ENCODE measurements around the gene STUM. TPM values are rescaled to one million over a fixed set of nuclear protein-coding genes. Genes with fewer than 3 reads are reported as not detected.

The STUM gene
- total RNA-seq, 1 donor from 2014 or later: not detected

- Mint-ChIP-seq H3K36me3 (ENCODE audit: low read depth) (peaks cover 32% of the 10 kb centered on the region), H3K27me3 (ENCODE audit: insufficient read depth) (no peaks in the 10 kb centered on the region), H3K27ac (no peak overlapping the region), H3K9me3 (no peaks in the 10 kb centered on the region), H3K4me1 (ENCODE audit: low read depth) (peaks cover 28% of the 10 kb centered on the region), H3K4me3 (no peak overlapping the region)
- intact Hi-C loops (cut with micrococcal nuclease): no loop called here
- no peak for DNase-seq (ENCODE audit: low spot score)
Observed at GRCh38 chr1:226640321-226641136, 92.0 kb downstream of the STUM start.

DNA sequence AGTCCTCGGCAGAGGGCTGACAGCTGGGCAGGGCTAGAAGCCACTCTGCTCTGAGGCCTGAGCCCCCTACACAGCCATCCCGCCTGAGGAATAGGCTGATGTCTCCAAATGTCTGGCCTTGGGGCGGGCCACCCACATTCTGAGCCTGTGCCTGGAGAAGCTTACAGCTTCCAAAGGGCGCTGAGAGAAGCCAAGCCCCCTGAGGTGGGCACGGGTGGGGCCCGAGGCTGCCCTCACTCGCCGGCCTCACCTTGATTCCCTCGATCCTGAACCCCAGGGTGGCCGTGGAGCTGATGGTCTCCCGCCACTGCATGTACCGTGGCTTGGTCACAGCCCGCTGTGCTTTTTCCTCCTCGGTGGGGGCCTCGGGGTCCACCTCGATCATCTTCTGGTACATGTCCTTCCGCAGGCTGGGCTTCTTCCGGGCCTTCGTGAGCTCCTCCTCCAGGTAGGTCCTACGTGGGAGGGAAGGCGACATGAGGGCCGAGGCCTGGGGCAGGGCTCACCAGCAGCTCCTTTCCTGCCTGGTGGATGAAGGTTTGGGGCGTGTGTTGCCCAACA lies 93.2 kb downstream of the STUM start:
- H3K36me3 Mint-ChIP-seq (ENCODE audit: low read depth): peaks cover 31% of the 10 kb centered on the region
- H3K4me1 Mint-ChIP-seq (ENCODE audit: low read depth): peaks cover 37% of the 10 kb centered on the region
- no peaks in the 10 kb centered on the region for H3K27me3 Mint-ChIP-seq (ENCODE audit: insufficient read depth)
- no peaks in the 10 kb centered on the region for H3K9me3 Mint-ChIP-seq
- intact Hi-C loops (cut with micrococcal nuclease): loop anchor here (2.0 kb wide), 1 partner anchor 33 kb away; no protein-coding TSS in a partner anchor
- no peak for DNase-seq (ENCODE audit: low spot score)
- H3K27ac Mint-ChIP-seq: no peak overlapping the region
- no peak overlapping the region for H3K4me3 Mint-ChIP-seq

DNA sequence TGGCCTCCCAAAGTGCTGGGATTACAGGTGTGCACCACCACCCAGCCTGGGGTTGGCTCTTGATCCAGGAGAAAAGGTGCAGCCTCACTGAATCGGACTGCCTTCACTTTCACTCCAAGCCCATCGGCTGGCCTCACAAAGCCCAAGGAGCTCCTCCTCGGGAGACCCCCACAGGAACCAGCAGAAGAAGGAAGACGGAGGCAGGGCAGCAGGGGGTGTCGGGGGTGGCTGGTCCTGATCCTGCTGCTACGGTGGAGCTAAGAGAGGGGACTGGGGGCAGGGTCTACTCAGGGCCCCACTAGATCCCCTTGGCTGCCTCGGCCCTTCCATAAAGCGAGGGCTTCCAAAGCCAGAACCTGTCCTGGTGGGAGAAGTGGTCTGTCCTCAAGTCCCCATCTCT lies 93.9 kb downstream of the STUM start:
- no peak for DNase-seq (ENCODE audit: low spot score)
- Mint-ChIP-seq H3K36me3 (ENCODE audit: low read depth) (peaks cover 29% of the 10 kb centered on the region), H3K4me3 (no peak overlapping the region), H3K27me3 (ENCODE audit: insufficient read depth) (no peaks in the 10 kb centered on the region), H3K27ac (no peak overlapping the region), H3K9me3 (no peaks in the 10 kb centered on the region), H3K4me1 (ENCODE audit: low read depth) (peaks cover 38% of the 10 kb centered on the region)
- intact Hi-C loops (cut with micrococcal nuclease): loop anchor here (2.0 kb wide), 1 partner anchor 32 kb away; no protein-coding TSS in a partner anchor

GRCh38 chr1:226643177-226643576 lies 94.6 kb downstream of the STUM start:
- H3K4me1 Mint-ChIP-seq (ENCODE audit: low read depth): peaks cover 38% of the 10 kb centered on the region
- H3K27me3 Mint-ChIP-seq (ENCODE audit: insufficient read depth): no peaks in the 10 kb centered on the region
- peaks cover 33% of the 10 kb centered on the region for H3K36me3 Mint-ChIP-seq (ENCODE audit: low read depth)
- intact Hi-C loops (cut with micrococcal nuclease): loop anchor here (1.0 to 2.0 kb wide), 4 partner anchors 8 to 32 kb away; no protein-coding TSS in a partner anchor
- H3K4me3 Mint-ChIP-seq: peak overlapping the region; percentile 63
- peak overlapping the region; percentile 87 for H3K27ac Mint-ChIP-seq
- no peaks in the 10 kb centered on the region for H3K9me3 Mint-ChIP-seq
- peak; percentile 50 for DNase-seq (ENCODE audit: low spot score)

DNA sequence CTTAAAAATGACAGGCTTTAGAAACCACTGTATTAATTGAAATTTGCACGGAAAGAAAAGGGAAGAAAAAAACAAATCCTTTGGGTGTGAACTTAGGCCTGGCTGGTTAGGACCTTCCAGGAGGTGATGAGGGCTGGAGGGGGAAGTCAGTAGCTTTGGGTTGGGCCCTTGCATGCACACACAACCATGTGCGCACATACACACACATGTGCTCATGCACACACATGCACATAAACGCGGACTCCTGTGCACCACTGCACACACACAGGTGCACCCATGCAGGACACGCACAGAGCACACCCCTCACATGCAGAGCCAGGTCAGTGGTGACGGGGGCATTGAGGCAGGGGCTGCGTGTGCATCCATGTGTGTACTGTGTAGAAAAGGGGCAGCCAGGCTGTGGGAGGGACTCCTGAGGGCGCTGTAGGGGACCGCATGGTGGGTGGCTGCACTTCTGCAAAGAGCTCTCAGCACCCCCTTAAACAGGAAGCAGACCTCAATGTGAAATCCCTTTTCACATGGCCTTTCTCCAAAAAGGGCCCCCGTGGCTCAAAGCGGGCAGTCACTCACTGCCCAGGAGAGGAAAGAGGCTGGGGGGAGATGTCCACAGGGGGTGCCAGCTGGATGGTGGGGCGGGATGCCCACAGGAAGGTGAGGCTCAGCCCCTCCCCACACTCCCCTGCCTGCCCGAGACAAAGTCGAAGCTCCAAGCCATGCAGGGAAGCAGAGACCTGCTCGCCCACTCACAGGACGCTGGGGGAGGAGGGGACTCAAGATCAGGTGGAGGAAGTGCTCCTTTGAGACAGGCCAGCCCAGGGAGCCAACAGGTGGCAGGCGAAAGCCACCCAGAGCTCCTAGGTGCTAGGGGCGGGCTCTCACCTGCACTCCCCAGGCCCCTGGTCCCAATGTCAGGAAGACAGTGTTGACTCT lies 95.3 kb downstream of the STUM start:
- Mint-ChIP-seq H3K27me3 (ENCODE audit: insufficient read depth) (no peaks in the 10 kb centered on the region), H3K27ac (peak overlapping the region; percentile 87), H3K36me3 (ENCODE audit: low read depth) (peaks cover 34% of the 10 kb centered on the region), H3K4me3 (peak overlapping the region; percentile 63), H3K9me3 (no peaks in the 10 kb centered on the region), H3K4me1 (ENCODE audit: low read depth) (peaks cover 38% of the 10 kb centered on the region)
- intact Hi-C loops (cut with micrococcal nuclease): loop anchor here (1.0 to 2.0 kb wide), 4 partner anchors 9 to 31 kb away; no protein-coding TSS in a partner anchor
- DNase-seq (ENCODE audit: low spot score): no peak

DNA sequence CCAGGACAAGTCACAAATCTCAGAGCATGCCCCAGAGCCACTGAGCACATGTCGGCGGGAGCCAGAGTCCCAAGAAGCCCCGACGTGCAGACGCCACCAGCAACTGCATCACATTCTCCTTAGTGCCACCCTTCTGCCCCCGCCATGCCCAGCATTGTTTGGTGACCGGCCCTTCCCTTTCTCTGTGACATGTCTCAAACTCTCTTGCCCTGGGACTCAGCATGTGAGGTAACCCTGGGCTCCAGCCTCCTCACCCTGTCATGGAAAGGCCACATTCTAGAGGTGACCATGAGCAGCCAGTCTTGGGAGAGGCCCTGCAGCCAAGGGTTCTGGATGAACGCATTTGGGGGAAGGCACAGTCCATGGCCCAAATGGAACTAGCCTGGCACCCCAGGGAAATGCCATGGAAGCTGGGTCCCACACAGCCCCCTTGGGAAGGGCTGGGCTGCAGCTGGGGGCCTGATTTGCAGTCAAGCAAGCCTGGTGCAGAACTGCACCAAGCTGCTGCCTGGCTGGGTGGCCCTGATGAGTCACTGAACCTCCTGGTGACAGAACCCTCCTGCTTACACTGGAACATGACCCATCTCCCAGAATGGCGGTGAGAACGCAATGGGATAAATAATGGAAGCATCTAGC lies 96.1 kb downstream of the STUM start:
- Mint-ChIP-seq H3K27ac (peak overlapping the region; percentile 71), H3K36me3 (ENCODE audit: low read depth) (peaks cover 40% of the 10 kb centered on the region), H3K4me3 (no peak overlapping the region), H3K4me1 (ENCODE audit: low read depth) (peaks cover 44% of the 10 kb centered on the region), H3K9me3 (no peaks in the 10 kb centered on the region), H3K27me3 (ENCODE audit: insufficient read depth) (no peaks in the 10 kb centered on the region)
- intact Hi-C loops (cut with micrococcal nuclease): no loop called here
- no peak for DNase-seq (ENCODE audit: low spot score)

GRCh38 chr1:226645279-226645976 lies 96.9 kb downstream of the STUM start:
- no peaks in the 10 kb centered on the region for H3K27me3 Mint-ChIP-seq (ENCODE audit: insufficient read depth)
- H3K4me3 Mint-ChIP-seq: no peak overlapping the region
- peaks cover 34% of the 10 kb centered on the region for H3K36me3 Mint-ChIP-seq (ENCODE audit: low read depth)
- H3K4me1 Mint-ChIP-seq (ENCODE audit: low read depth): peaks cover 51% of the 10 kb centered on the region
- no peaks in the 10 kb centered on the region for H3K9me3 Mint-ChIP-seq
- no peak for DNase-seq (ENCODE audit: low spot score)
- no peak overlapping the region for H3K27ac Mint-ChIP-seq
- intact Hi-C loops (cut with micrococcal nuclease): no loop called here

DNA sequence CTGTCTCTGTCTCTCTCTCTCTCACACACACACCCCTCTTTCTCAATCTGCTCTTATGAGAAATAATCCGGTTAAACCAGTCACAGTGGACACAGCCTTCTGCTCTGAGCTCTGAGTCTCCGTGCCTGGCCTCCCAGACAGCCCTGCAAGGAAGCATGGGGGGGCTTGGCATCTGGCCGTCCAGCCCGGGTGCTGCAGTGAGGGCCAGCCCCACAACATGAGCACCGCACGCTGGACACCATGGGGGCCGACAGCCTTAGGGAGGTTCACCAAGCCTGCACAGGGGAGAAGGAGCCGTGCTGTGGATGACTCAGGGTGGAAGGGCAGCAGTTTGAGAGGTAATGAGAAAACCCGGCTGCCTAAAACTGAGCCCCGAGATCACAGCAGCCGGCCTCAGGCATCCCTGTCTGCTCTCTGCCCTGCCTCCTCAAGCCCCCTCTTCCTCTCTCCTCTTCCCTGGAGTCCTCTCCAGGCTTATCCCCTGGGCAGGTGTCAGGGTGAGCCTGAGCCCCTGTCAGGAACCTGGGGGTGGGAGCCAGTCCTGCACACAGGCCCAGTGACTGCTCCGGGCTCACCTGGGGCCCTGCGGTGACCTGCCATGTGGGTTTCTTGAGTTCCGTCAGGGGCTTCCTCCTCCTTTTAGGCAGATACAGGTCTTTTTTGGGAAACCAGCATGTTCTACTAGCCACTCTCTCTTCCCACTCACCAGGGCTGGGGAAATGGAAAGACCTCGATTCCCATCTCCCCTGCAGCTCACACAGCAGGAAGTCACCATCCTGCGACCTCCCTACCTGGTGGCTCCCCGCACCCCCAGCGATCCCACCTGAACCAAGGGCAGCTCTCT lies 97.7 kb downstream of the STUM start:
- H3K36me3 Mint-ChIP-seq (ENCODE audit: low read depth): peaks cover 27% of the 10 kb centered on the region

DNA sequence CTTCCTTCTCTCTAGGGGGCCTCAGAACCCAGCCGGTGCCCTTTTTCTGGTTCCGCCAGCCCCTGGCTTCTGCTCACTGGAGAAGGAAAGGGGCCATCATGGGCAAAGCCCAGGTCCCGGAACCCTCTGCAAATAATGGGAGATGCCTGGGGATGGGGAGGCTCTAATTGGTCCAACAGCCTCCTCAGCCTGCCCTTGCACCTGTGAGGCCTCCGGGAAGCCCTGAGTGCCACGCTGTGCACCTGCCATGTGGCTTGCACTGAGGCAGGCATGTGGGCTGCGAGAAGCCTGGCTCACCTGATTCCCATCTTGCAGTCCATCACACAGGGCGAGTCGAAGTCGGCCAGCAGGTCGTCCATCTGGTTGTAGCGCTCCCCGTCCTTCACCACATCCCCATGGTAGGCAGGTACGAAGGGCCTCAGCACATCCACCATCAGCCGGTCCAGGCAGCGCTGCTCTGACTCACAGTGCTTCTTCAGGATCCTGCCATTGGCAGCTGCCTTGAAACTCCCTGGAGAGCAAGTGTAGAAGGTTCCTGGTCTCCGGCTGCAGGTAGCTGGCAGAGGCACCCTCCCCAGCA lies 98.4 kb downstream of the STUM start:
- Mint-ChIP-seq H3K9me3 (no peaks in the 10 kb centered on the region), H3K27me3 (ENCODE audit: insufficient read depth) (no peaks in the 10 kb centered on the region), H3K27ac (peak overlapping the region; percentile 13), H3K4me1 (ENCODE audit: low read depth) (peaks cover 57% of the 10 kb centered on the region), H3K36me3 (ENCODE audit: low read depth) (peaks cover 26% of the 10 kb centered on the region), H3K4me3 (no peak overlapping the region)
- DNase-seq (ENCODE audit: low spot score): no peak
- intact Hi-C loops (cut with micrococcal nuclease): no loop called here

More for the DNA sequence above, 97.7 kb downstream of the STUM start:
- Mint-ChIP-seq H3K4me1 (ENCODE audit: low read depth) (peaks cover 57% of the 10 kb centered on the region), H3K9me3 (no peaks in the 10 kb centered on the region), H3K27me3 (ENCODE audit: insufficient read depth) (no peaks in the 10 kb centered on the region), H3K4me3 (no peak overlapping the region), H3K27ac (peak overlapping the region; percentile 40)
- intact Hi-C loops (cut with micrococcal nuclease): no loop called here
- no peak for DNase-seq (ENCODE audit: low spot score)

- no peaks in the 10 kb centered on the region for H3K9me3 Mint-ChIP-seq
- intact Hi-C loops (cut with micrococcal nuclease): no loop called here
- DNase-seq (ENCODE audit: low spot score): no peak
- H3K36me3 Mint-ChIP-seq (ENCODE audit: low read depth): peaks cover 25% of the 10 kb centered on the region
- H3K27ac Mint-ChIP-seq: no peak overlapping the region
- peaks cover 57% of the 10 kb centered on the region for H3K4me1 Mint-ChIP-seq (ENCODE audit: low read depth)
- H3K27me3 Mint-ChIP-seq (ENCODE audit: insufficient read depth): no peaks in the 10 kb centered on the region
- H3K4me3 Mint-ChIP-seq: no peak overlapping the region
Observed at GRCh38 chr1:226647719-226648118, 99.2 kb downstream of the STUM start.

- no peaks in the 10 kb centered on the region for H3K27me3 Mint-ChIP-seq (ENCODE audit: insufficient read depth)
- DNase-seq (ENCODE audit: low spot score): no peak
- no peak overlapping the region for H3K27ac Mint-ChIP-seq
- no peaks in the 10 kb centered on the region for H3K9me3 Mint-ChIP-seq
- intact Hi-C loops (cut with micrococcal nuclease): no loop called here
- H3K4me3 Mint-ChIP-seq: no peak overlapping the region
- H3K4me1 Mint-ChIP-seq (ENCODE audit: low read depth): peaks cover 50% of the 10 kb centered on the region
- H3K36me3 Mint-ChIP-seq (ENCODE audit: low read depth): peaks cover 20% of the 10 kb centered on the region
Observed at GRCh38 chr1:226648421-226648820, 99.9 kb downstream of the STUM start.

Data from activated T-helper 1 cell treated with anti-CD3 and anti-CD28 coated beads, Interleukin-12 subunit alpha, Interleukin-12 subunit beta, Interleukin-2, Interleukin-4 antibody, amounts not matched to agents 30 ng/mL and 10 ng/mL and 1 ng/mL, durations not matched to agents 14 hours and 24 hours and 36 hours (primary cell).